Stimulated activated CD4-positive, alpha-beta T cell treated with anti-CD3 and anti-CD28 coated beads, Interleukin-15, amount 100 ng/mL, for 1 hour (primary cell): ENCODE data around the gene FOXC1.

ENCODE experiments used
- DNase-seq, 2 donors: peaks; one replicate each; pipeline ENCODE4 v3.0.0-alpha.2; 2020; ENCODE audit warnings: low read depth in 1 of 2, low spot score in 1 of 2

FOXC1 gene

GRCh38 chr6:1609648-1610496 lies at the start of gene FOXC1:
Gene FOXC1, plus strand, starts transcription at chr6:1609915. Its CDS starts 531 bp downstream, at chr6:1610446.
- DNase-seq: no peak

- no peak for DNase-seq
Measured at GRCh38 chr6:1560281-1561058, 49.2 kb upstream of the FOXC1 start.

GRCh38 chr6:1561355-1561754 lies 48.4 kb upstream of the FOXC1 start:
- no peak for DNase-seq

- DNase-seq: no peak
Measured at GRCh38 chr6:1562171-1562955, 47.4 kb upstream of the FOXC1 start.

- DNase-seq: no peak
Measured at GRCh38 chr6:1569377-1569776, 40.3 kb upstream of the FOXC1 start.

- DNase-seq: no peak
Measured at GRCh38 chr6:1570848-1571247, 38.9 kb upstream of the FOXC1 start.

- DNase-seq: no peak
Measured at GRCh38 chr6:1572892-1573291, 36.8 kb upstream of the FOXC1 start.

GRCh38 chr6:1574083-1574761 lies 35.5 kb upstream of the FOXC1 start:
- DNase-seq: no peak

- DNase-seq: no peak
Measured at GRCh38 chr6:1574890-1575209, 34.9 kb upstream of the FOXC1 start.

- no peak for DNase-seq
Measured at GRCh38 chr6:1575210-1576041, 34.3 kb upstream of the FOXC1 start.

GRCh38 chr6:1576166-1576565 lies 33.5 kb upstream of the FOXC1 start:
- DNase-seq: no peak

GRCh38 chr6:1576711-1577110 lies 33.0 kb upstream of the FOXC1 start:
- DNase-seq: no peak

GRCh38 chr6:1577146-1577680 lies 32.5 kb upstream of the FOXC1 start:
- DNase-seq: no peak

- no peak for DNase-seq
Measured at GRCh38 chr6:1577896-1578745, 31.6 kb upstream of the FOXC1 start.

GRCh38 chr6:1579096-1579495 lies 30.6 kb upstream of the FOXC1 start:
- DNase-seq: no peak

GRCh38 chr6:1580109-1580508 lies 29.6 kb upstream of the FOXC1 start:
- no peak for DNase-seq

GRCh38 chr6:1580585-1580984 lies 29.1 kb upstream of the FOXC1 start:
- DNase-seq: no peak

- no peak for DNase-seq
Measured at GRCh38 chr6:1581120-1581991, 28.4 kb upstream of the FOXC1 start.
